ENCODE results near the gene PPP2R5E.

The PPP2R5E gene

DNA sequence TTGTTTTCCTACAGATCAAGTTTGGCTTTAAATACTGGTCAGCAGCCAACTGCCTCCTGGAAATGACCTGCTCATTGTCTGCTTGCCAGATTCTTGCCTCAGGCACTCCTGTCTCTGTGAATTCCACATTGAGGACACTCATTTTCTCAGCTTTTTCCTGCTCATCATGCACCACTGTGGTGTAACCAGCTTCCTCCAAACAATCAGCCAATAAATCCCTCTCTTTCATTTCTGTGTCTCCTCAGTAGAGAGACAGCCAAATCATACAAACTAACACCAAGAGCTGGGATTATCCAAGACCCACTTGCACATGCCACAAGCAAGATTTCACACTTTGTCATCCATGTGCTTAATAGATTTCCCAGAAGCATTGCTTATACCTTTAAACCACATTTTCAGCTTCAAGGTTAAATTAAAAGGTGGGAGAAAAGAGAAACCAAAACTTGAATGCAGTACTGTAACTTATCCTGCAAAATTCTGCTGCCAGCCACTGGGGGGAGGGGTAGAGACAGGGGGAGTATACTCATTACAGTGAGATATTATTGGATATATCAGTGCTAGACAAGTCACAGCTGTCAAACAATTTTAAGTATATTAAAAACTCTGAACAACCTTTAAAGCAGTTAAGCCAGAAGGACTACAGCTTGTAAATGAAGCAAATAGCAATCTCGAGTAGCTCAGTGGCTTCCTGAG, 105.0 kb downstream of the PPP2R5E start:
- no peaks in the 10 kb centered on the region for H3K9me3 ChIP-seq (ENCODE audit: control insufficient read depth, low read length)
- H3K4me3 ChIP-seq (ENCODE audit: insufficient read depth, low read depth, low read length): no peak overlapping the region
- no peaks in the 10 kb centered on the region for H3K4me1 ChIP-seq (ENCODE audit: control insufficient read depth, insufficient read depth, low read length)
- no peaks in the 10 kb centered on the region for H3K27me3 ChIP-seq (ENCODE audit: control insufficient read depth, insufficient read depth, low read length, poor library complexity, severe bottlenecking)
- no peaks in the 10 kb centered on the region for H3K36me3 ChIP-seq (ENCODE audit: control insufficient read depth, insufficient read depth, low read length)
- 86 to 91% methylated on average over 1 of the region's 1 CpG for WGBS, 2 experiments
- H3K27ac ChIP-seq (ENCODE audit: insufficient read depth, low read depth, low read length, poor library complexity, severe bottlenecking): no peak overlapping the region

DNA sequence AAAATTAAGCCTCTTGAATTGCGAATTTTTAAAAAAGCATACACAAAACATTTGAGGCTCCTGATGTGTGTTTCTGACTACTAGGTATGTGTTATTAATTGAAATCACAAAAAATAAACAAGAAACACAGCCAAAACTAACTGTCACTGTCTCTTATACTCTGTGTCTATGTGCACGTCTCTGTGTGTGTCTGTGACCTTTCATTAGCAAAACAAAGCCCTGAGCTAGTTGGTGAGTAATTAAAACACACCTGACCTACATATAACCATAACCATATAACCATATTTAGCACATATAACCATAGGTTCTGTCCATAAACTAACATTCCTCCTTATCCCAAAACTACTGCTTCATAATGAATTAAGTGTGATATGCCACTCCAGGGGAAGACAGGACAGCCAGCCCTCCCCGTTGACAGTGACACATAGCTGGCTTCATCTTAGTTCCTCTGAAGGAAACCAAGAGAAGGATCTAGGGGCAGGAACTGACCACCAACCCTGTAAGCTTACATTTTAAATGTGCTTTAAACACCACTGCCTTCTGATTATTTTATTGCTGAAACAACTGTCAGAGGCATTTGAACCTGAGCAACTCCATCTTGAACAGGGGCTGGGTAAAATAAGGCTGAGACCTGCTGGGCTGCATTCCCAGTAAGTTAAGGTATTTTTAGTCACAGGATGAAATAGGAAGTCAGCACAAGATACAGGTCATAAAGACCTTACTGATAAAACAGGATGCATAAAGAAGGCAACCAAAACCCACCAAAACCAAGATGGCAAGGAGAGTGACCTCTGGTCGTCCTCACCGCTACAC, 106.7 kb downstream of the PPP2R5E start:
- Histone ChIP-seq H3K27ac (ENCODE audit: insufficient read depth, low read depth, low read length, poor library complexity, severe bottlenecking) (no peak overlapping the region), H3K27me3 (ENCODE audit: control insufficient read depth, insufficient read depth, low read length, poor library complexity, severe bottlenecking) (no peaks in the 10 kb centered on the region), H3K9me3 (ENCODE audit: control insufficient read depth, low read length) (no peaks in the 10 kb centered on the region), H3K36me3 (ENCODE audit: control insufficient read depth, insufficient read depth, low read length) (no peaks in the 10 kb centered on the region), H3K4me3 (ENCODE audit: insufficient read depth, low read depth, low read length) (no peak overlapping the region), H3K4me1 (ENCODE audit: control insufficient read depth, insufficient read depth, low read length) (peaks cover 4% of the 10 kb centered on the region)
- 91 to 94% methylated on average over 4 to 5 of the region's 5 CpGs for WGBS, 2 experiments

DNA sequence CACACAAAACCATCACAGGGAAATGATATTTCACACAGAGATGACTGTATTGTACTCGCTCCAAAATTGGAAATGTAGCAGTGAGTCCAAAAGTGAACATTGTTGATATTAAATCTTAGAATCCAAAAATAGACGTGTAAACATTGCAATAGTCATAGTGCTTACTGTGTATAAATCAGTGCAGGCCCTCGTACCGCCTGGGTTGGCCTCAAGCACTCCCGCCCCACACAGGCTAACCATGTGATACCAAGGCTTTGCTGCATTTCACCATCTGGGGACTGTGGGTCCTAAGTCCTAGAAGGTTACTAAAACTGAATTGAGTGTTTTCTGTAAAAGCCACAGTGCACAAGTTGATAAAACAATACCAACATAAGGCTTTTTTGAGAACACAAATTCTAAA, 107.3 kb downstream of the PPP2R5E start:
- no peaks in the 10 kb centered on the region for H3K9me3 ChIP-seq (ENCODE audit: control insufficient read depth, low read length)
- no peak overlapping the region for H3K4me3 ChIP-seq (ENCODE audit: insufficient read depth, low read depth, low read length)
- WGBS, 2 experiments: 90 to 93% methylated on average over 5 of the region's 5 CpGs
- H3K4me1 ChIP-seq (ENCODE audit: control insufficient read depth, insufficient read depth, low read length): peaks cover 4% of the 10 kb centered on the region
- H3K27me3 ChIP-seq (ENCODE audit: control insufficient read depth, insufficient read depth, low read length, poor library complexity, severe bottlenecking): no peaks in the 10 kb centered on the region
- H3K36me3 ChIP-seq (ENCODE audit: control insufficient read depth, insufficient read depth, low read length): no peaks in the 10 kb centered on the region
- no peak overlapping the region for H3K27ac ChIP-seq (ENCODE audit: insufficient read depth, low read depth, low read length, poor library complexity, severe bottlenecking)

DNA sequence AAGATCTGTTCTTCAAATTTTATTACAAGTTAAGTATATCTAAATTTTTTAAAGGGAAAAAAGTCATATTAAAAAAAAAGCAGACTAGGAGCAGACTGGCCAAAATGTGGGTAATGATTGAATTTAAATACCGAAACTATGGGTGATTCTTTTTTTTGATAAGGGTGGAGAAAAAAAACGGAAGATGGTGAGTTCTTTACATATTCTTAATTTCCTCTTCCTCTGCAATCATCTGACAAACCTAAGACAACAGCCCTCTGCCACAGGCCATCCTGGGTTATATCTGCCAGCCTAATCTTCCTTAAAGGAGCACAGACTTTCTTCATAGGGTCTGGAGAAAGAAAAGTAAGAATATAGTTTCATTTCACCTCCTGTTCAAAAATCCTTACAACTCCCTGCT, 108.0 kb downstream of the PPP2R5E start:
- no peaks in the 10 kb centered on the region for H3K27me3 ChIP-seq (ENCODE audit: control insufficient read depth, insufficient read depth, low read length, poor library complexity, severe bottlenecking)
- 73 to 93% methylated on average over 2 of the region's 2 CpGs for WGBS, 2 experiments
- no peak overlapping the region for H3K4me3 ChIP-seq (ENCODE audit: insufficient read depth, low read depth, low read length)
- no peak overlapping the region for H3K27ac ChIP-seq (ENCODE audit: insufficient read depth, low read depth, low read length, poor library complexity, severe bottlenecking)
- H3K4me1 ChIP-seq (ENCODE audit: control insufficient read depth, insufficient read depth, low read length): peaks cover 4% of the 10 kb centered on the region
- no peaks in the 10 kb centered on the region for H3K36me3 ChIP-seq (ENCODE audit: control insufficient read depth, insufficient read depth, low read length)
- H3K9me3 ChIP-seq (ENCODE audit: control insufficient read depth, low read length): no peaks in the 10 kb centered on the region

DNA sequence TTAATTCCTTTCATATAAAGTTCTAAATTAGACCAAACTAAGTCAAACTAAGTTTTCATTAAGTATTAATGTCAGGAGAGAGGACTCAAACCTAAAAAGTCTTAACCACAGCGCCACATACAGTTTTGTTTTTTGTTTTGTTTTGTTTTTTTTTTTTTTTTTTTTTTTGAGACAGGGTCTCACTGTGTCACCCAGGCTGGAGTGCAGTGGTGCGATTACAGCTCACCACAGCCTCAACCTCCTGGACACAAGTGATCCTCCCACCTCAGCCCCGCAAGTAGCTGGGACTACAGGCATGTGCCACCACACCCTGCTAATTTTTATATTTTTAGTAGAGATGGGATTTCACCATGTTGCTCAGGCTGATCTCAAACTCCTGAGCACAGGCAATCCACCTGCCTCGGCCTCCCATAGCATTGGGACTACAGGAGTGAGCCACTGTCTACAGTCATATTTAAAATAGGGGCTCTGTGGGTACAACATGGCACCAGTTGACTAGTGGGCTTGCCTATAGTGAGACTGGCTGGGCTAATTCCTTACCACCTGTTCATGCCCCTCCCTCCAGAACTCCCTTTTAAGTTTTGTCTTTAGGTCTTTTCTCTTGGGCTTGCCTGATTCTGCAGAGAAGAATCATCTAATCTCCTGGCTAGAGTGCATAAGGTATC, 110.2 kb downstream of the PPP2R5E start:
- peaks cover 4% of the 10 kb centered on the region for H3K4me1 ChIP-seq (ENCODE audit: control insufficient read depth, insufficient read depth, low read length)
- H3K36me3 ChIP-seq (ENCODE audit: control insufficient read depth, insufficient read depth, low read length): no peaks in the 10 kb centered on the region
- H3K27me3 ChIP-seq (ENCODE audit: control insufficient read depth, insufficient read depth, low read length, poor library complexity, severe bottlenecking): no peaks in the 10 kb centered on the region
- H3K27ac ChIP-seq (ENCODE audit: insufficient read depth, low read depth, low read length, poor library complexity, severe bottlenecking): no peak overlapping the region
- no peaks in the 10 kb centered on the region for H3K9me3 ChIP-seq (ENCODE audit: control insufficient read depth, low read length)
- no peak overlapping the region for H3K4me3 ChIP-seq (ENCODE audit: insufficient read depth, low read depth, low read length)
- 93 to 95% methylated on average over 3 to 4 of the region's 4 CpGs for WGBS, 2 experiments

DNA sequence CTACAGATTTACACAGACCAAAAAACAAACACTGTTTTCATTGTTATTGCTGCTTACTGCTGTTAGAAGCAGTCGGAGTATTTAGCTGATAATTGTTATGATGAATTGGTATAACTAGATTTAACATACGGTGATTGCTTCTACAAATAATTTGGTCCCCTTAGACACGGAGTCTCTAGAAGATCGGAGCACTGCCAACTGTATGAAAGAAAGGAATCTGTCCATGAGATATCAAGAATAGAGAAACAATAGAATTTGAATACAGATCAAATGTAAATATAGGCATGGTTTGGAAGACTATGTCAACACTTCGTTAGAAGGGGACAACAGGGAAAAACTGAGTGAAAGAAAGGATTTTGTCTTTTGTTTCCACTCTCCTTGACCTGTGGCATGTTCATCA, 110.9 kb downstream of the PPP2R5E start:
- H3K27ac ChIP-seq (ENCODE audit: insufficient read depth, low read depth, low read length, poor library complexity, severe bottlenecking): no peak overlapping the region
- WGBS, 2 experiments: 80% methylated on average over 5 of the region's 5 CpGs
- no peaks in the 10 kb centered on the region for H3K36me3 ChIP-seq (ENCODE audit: control insufficient read depth, insufficient read depth, low read length)
- no peaks in the 10 kb centered on the region for H3K9me3 ChIP-seq (ENCODE audit: control insufficient read depth, low read length)
- H3K27me3 ChIP-seq (ENCODE audit: control insufficient read depth, insufficient read depth, low read length, poor library complexity, severe bottlenecking): no peaks in the 10 kb centered on the region
- H3K4me3 ChIP-seq (ENCODE audit: insufficient read depth, low read depth, low read length): no peak overlapping the region
- peaks cover 4% of the 10 kb centered on the region for H3K4me1 ChIP-seq (ENCODE audit: control insufficient read depth, insufficient read depth, low read length)

DNA sequence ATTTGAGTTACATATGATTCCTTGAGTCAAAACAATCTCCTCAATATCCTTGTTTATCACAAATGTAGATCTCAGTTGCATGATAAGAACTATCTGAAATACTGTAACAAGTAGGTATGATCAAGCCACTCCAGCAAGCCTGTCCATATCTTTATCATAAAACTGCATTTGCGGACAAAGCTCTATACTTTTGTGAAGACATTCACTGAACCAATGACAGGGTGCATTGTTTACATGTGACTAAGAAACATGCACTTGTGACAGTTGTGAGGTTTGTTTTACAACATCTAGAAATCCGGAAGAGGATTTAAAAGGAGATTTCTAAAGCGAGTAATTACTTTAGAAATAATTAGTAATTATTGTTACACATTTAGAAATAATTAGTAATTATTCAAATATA, 111.7 kb downstream of the PPP2R5E start:
- no peaks in the 10 kb centered on the region for H3K9me3 ChIP-seq (ENCODE audit: control insufficient read depth, low read length)
- H3K36me3 ChIP-seq (ENCODE audit: control insufficient read depth, insufficient read depth, low read length): no peaks in the 10 kb centered on the region
- 89 to 94% methylated on average over 2 of the region's 3 CpGs for WGBS, 2 experiments
- H3K27me3 ChIP-seq (ENCODE audit: control insufficient read depth, insufficient read depth, low read length, poor library complexity, severe bottlenecking): no peaks in the 10 kb centered on the region
- no peak overlapping the region for H3K4me3 ChIP-seq (ENCODE audit: insufficient read depth, low read depth, low read length)
- H3K4me1 ChIP-seq (ENCODE audit: control insufficient read depth, insufficient read depth, low read length): peaks cover 4% of the 10 kb centered on the region
- no peak overlapping the region for H3K27ac ChIP-seq (ENCODE audit: insufficient read depth, low read depth, low read length, poor library complexity, severe bottlenecking)

DNA sequence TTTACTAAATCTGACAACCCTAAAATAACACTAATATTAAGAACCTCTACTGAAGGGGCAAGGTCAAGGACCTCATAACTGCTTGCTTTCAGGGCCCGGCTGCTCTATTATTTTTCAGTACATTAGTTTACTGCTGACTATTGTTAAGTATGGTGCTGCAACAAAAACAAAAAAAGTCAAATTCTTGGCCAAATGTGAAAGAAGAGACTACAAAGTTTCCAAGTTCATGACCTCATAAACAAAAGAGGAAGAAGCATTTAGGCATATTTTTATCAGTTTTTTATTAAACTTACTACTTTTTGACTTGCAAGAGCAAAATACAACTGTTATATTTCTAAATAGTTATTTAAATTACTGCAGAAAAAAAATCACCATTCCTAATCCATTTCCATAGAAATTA, 114.7 kb downstream of the PPP2R5E start:
- Histone ChIP-seq H3K27ac (ENCODE audit: insufficient read depth, low read depth, low read length, poor library complexity, severe bottlenecking) (no peak overlapping the region), H3K36me3 (ENCODE audit: control insufficient read depth, insufficient read depth, low read length) (no peaks in the 10 kb centered on the region), H3K9me3 (ENCODE audit: control insufficient read depth, low read length) (no peaks in the 10 kb centered on the region), H3K27me3 (ENCODE audit: control insufficient read depth, insufficient read depth, low read length, poor library complexity, severe bottlenecking) (no peaks in the 10 kb centered on the region), H3K4me1 (ENCODE audit: control insufficient read depth, insufficient read depth, low read length) (peaks cover 4% of the 10 kb centered on the region), H3K4me3 (ENCODE audit: insufficient read depth, low read depth, low read length) (no peak overlapping the region)
- 86% methylated on average over 1 of the region's 1 CpG; no CpG with 5 or more reads in 1 of the 2 experiments for WGBS, 2 experiments

DNA sequence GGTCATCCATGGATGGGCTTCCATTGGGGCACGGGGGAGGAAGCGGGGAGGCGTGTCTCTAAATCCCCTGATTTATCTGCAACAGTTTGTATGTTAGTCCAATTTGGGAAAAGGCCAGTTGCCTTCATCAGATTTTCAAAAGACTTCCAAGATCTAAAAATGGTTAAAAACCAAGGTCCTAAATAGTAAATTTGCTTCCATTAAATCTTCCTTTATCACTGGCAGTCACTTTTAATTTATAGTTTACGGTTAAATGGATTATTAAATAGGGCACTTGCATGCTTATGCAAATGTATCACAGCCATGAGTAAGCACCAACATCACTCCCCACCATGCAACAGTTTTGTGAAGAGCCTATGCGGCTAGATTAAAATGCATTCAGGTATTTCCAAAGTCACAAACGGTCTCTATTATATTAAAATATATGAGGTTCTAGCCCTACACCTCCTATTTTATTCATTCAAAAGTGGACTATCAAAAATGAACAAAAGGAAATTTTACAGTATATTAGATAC, 116.3 kb downstream of the PPP2R5E start:
- WGBS, 2 experiments: 81 to 85% methylated on average over 3 to 4 of the region's 6 CpGs
- Histone ChIP-seq H3K36me3 (ENCODE audit: control insufficient read depth, insufficient read depth, low read length) (no peaks in the 10 kb centered on the region), H3K4me1 (ENCODE audit: control insufficient read depth, insufficient read depth, low read length) (no peaks in the 10 kb centered on the region), H3K27ac (ENCODE audit: insufficient read depth, low read depth, low read length, poor library complexity, severe bottlenecking) (no peak overlapping the region), H3K27me3 (ENCODE audit: control insufficient read depth, insufficient read depth, low read length, poor library complexity, severe bottlenecking) (no peaks in the 10 kb centered on the region), H3K4me3 (ENCODE audit: insufficient read depth, low read depth, low read length) (no peak overlapping the region), H3K9me3 (ENCODE audit: control insufficient read depth, low read length) (no peaks in the 10 kb centered on the region)

DNA sequence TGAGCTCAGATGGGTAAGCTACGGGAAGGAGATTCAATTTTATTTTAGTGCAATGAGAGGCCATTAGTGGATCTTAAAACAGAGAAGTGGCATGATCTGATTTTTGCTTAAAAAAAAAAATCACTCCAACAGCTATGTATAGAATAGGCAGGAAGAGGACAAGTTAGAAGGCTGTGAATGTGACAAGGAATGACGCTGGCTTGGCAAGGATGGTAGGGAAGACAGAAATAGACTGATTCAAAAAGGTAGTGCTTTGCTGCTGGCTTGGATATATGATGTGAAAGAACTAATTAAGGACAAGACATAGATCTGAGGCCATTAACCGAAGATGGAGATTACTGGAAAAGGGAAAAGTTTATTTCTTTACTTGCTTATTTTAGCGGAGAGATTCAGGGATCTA, 119.3 kb downstream of the PPP2R5E start:
- H3K9me3 ChIP-seq (ENCODE audit: control insufficient read depth, low read length): no peaks in the 10 kb centered on the region
- peaks cover 5% of the 10 kb centered on the region for H3K36me3 ChIP-seq (ENCODE audit: control insufficient read depth, insufficient read depth, low read length)
- H3K4me1 ChIP-seq (ENCODE audit: control insufficient read depth, insufficient read depth, low read length): no peaks in the 10 kb centered on the region
- WGBS, 2 experiments: 94 to 95% methylated on average over 3 to 4 of the region's 4 CpGs
- no peaks in the 10 kb centered on the region for H3K27me3 ChIP-seq (ENCODE audit: control insufficient read depth, insufficient read depth, low read length, poor library complexity, severe bottlenecking)
- H3K4me3 ChIP-seq (ENCODE audit: insufficient read depth, low read depth, low read length): no peak overlapping the region
- H3K27ac ChIP-seq (ENCODE audit: insufficient read depth, low read depth, low read length, poor library complexity, severe bottlenecking): no peak overlapping the region

All from ectodermal cell (in vitro differentiated cells).